ENCODE results near the gene CMPK2.

Gene CMPK2

DNA sequence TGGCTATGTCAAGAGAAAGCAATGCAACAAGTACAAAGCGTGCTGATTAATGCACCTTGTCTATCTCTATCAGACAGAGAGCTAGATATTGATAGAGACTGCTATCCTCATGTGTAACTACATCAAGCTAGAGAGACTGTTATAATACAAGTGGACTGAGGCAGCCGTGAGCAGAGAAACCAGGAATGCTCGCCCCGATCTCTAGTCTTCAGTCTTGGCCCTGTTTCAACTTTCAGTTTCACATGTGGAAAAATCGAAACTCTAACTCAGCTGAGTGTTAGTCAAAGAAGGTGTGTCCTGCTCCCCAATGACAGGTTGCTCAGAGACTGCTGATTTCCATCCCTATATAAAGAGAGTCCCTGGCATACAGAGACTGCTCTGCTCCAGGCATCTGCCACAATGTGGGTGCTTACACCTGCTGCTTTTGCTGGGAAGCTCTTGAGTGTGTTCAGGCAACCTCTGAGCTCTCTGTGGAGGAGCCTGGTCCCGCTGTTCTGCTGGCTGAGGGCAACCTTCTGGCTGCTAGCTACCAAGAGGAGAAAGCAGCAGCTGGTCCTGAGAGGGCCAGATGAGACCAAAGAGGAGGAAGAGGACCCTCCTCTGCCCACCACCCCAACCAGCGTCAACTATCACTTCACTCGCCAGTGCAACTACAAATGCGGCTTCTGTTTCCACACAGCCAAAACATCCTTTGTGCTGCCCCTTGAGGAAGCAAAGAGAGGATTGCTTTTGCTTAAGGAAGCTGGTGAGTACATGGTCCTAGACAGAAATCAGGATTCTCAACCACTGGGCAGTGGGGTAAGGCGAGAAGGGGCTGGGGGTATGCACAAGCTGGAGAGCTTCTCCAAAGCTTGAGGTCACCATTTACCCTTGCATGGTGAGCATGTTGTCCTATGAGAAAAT lies 11.9 kb upstream of the CMPK2 start, which contains the start of gene RSAD2:
TSS of gene RSAD2 (plus strand) at position 376 of the 903 bp plus-strand sequence. CDS start at position 400, 24 bp downstream.
- POLR2A ChIA-PET, result no interaction called here
- Histone ChIP-seq H3K4me3 (ENCODE audit: low read depth, low read length) (no peak within 1 kb of the TSS; the same call in 1 of the 2 replicates), H3K4me1 (ENCODE audit: control insufficient read depth, insufficient read depth, low read length) (no peaks in the 10 kb centered on the region), H3K27ac (ENCODE audit: extremely low read depth, low read depth, low read length) (no peak within 1 kb of the TSS), H3K9me3 (ENCODE audit: control insufficient read depth, insufficient read depth, low read depth, low read length) (no peaks in the 10 kb centered on the region), H3K36me3 (ENCODE audit: control insufficient read depth in 2 of 2, insufficient read depth in 1 of 2, low read length in 2 of 2) (no peaks in the 10 kb centered on the region)
- TF ChIP-seq ZNF837 (tag by site-specific recombination; IDR thresholded peaks at IDR 0.05) (no peak), SALL2 (tag by site-specific recombination; IDR thresholded peaks at IDR 0.05; ENCODE audit: borderline replicate concordance) (no peak), ZBTB17 (tag by site-specific recombination; IDR thresholded peaks at IDR 0.05) (peak; percentile 39; the same call in 1 of the 2 replicates), SCRT2 (tag by site-specific recombination; IDR thresholded peaks at IDR 0.05) (peak; percentile 82)
- CTCF ChIA-PET, result interaction anchor here (1.3 kb wide), 1 partner anchor 11 kb away, joined by 7 read pairs; the partner anchor contains the start of gene CMPK2

DNA sequence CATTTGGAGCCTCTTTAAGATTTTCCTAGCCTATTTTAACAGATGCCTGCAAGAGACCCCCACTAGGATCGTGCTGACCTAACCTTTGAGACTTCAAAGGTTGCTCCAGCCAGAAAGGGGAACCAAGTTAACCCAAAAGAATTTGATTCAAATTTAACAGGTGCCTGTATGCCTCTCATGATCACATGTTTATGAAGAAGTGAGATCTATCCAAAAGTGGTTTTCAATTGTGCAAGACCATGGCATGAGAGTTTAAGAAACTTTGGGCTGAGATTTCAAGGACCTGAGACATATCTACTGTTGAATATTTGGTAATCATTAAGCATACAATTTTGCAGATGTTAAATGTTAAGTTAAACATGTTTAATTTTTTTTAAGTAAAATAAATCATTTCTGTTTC lies 10.6 kb upstream of the CMPK2 start:
- no peak overlapping the region for H3K27ac ChIP-seq (ENCODE audit: extremely low read depth, low read depth, low read length)
- TF ChIP-seq ZNF404 (tag by site-specific recombination; IDR thresholded peaks at IDR 0.05) (no peak), ZNF274 (IDR thresholded peaks at IDR 0.05; ENCODE audit: low read length) (no peak), ZNF274 (tag by site-specific recombination; IDR thresholded peaks at IDR 0.05; ENCODE audit: borderline replicate concordance) (no peak), HOXA7 (CRISPR knock-in tag; IDR thresholded peaks at IDR 0.05; ENCODE audit: borderline replicate concordance) (no peak), SALL2 (tag by site-specific recombination; IDR thresholded peaks at IDR 0.05; ENCODE audit: borderline replicate concordance) (no peak), ZXDB (tag by site-specific recombination; IDR thresholded peaks at IDR 0.05) (no peak), ZNF266 (tag by site-specific recombination; IDR thresholded peaks at IDR 0.05; ENCODE audit: low read depth) (no peak), ZNF626 (tag by site-specific recombination; IDR thresholded peaks at IDR 0.05) (no peak), ZNF571 (tag by site-specific recombination; IDR thresholded peaks at IDR 0.05) (no peak), ZNF366 (tag by site-specific recombination; conservative IDR thresholded peaks at IDR 0.05) (no peak), FEZF1 (tag by site-specific recombination; IDR thresholded peaks at IDR 0.05) (no peak), KLF10 (tag by site-specific recombination; IDR thresholded peaks at IDR 0.05) (no peak), ZNF701 (tag by site-specific recombination; IDR thresholded peaks at IDR 0.05) (no peak), ZNF112 (tag by site-specific recombination; IDR thresholded peaks at IDR 0.05) (no peak), PRDM1 (tag by site-specific recombination; IDR thresholded peaks at IDR 0.05) (no peak)
- TF ChIP-seq, protein P1, sequence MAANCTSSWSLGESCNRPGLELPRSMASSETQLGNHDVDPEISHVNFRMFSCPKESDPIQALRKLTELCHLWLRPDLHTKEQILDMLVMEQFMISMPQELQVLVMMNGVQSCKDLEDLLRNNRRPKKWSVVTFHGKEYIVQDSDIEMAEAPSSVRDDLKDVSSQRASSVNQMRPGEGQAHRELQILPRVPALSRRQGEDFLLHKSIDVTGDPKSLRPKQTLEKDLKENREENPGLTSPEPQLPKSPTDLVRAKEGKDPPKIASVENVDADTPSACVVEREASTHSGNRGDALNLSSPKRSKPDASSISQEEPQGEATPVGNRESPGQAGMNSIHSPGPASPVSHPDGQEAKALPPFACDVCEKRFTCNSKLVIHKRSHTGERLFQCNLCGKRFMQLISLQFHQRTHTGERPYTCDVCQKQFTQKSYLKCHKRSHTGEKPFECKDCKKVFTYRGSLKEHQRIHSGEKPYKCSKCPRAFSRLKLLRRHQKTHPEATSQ (tag by site-specific recombination; IDR thresholded peaks at IDR 0.05), result no peak
- TF ChIP-seq, protein P2, sequence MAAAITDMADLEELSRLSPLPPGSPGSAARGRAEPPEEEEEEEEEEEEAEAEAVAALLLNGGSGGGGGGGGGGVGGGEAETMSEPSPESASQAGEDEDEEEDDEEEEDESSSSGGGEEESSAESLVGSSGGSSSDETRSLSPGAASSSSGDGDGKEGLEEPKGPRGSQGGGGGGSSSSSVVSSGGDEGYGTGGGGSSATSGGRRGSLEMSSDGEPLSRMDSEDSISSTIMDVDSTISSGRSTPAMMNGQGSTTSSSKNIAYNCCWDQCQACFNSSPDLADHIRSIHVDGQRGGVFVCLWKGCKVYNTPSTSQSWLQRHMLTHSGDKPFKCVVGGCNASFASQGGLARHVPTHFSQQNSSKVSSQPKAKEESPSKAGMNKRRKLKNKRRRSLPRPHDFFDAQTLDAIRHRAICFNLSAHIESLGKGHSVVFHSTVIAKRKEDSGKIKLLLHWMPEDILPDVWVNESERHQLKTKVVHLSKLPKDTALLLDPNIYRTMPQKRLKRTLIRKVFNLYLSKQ (tag by site-specific recombination; IDR thresholded peaks at IDR 0.05; ENCODE audit: borderline replicate concordance), result no peak
- TF ChIP-seq, protein P3, sequence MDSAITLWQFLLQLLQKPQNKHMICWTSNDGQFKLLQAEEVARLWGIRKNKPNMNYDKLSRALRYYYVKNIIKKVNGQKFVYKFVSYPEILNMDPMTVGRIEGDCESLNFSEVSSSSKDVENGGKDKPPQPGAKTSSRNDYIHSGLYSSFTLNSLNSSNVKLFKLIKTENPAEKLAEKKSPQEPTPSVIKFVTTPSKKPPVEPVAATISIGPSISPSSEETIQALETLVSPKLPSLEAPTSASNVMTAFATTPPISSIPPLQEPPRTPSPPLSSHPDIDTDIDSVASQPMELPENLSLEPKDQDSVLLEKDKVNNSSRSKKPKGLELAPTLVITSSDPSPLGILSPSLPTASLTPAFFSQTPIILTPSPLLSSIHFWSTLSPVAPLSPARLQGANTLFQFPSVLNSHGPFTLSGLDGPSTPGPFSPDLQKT (IDR thresholded peaks at IDR 0.05; ENCODE audit: borderline replicate concordance, low read depth, low read length), result no peak
- H3K4me1 ChIP-seq (ENCODE audit: control insufficient read depth, insufficient read depth, low read length), result no peaks in the 10 kb centered on the region
- no peaks in the 10 kb centered on the region for H3K9me3 ChIP-seq (ENCODE audit: control insufficient read depth, insufficient read depth, low read depth, low read length)
- CTCF ChIA-PET, result interaction anchor here (0.8 to 1.0 kb wide), 3 partner anchors 10 to 327 kb away, joined by 3 to 6 read pairs (median 3); no protein-coding TSS in a partner anchor
- POLR2A ChIA-PET, result no interaction called here
- no peaks in the 10 kb centered on the region for H3K36me3 ChIP-seq (ENCODE audit: control insufficient read depth in 2 of 2, insufficient read depth in 1 of 2, low read length in 2 of 2)
- no peak overlapping the region for H3K4me3 ChIP-seq (ENCODE audit: low read depth, low read length)

All from HEK293 (cell line).